RPMI7951 (cell line): ENCODE measurements around the gene SPEM2. TPM values are rescaled to one million over a fixed set of nuclear protein-coding genes. Genes with fewer than 3 reads are reported as not detected.

Source experiments
- DNase-seq: peaks from one replicate; pipeline ENCODE4 v3.0.0-alpha.2; 2012; ENCODE audit warnings: low read depth
- total RNA-seq: library from RNA; depleted of rRNA; stranded (reverse); fragments of >200 nt; shearing (Covaris generic); gene quantifications from 2 replicates; pipeline ENCODE4 v1.2.3, GENCODE V29; 2014

SPEM2 gene
- total RNA-seq, 1 experiment from 2014 or later, result not detected

DNA sequence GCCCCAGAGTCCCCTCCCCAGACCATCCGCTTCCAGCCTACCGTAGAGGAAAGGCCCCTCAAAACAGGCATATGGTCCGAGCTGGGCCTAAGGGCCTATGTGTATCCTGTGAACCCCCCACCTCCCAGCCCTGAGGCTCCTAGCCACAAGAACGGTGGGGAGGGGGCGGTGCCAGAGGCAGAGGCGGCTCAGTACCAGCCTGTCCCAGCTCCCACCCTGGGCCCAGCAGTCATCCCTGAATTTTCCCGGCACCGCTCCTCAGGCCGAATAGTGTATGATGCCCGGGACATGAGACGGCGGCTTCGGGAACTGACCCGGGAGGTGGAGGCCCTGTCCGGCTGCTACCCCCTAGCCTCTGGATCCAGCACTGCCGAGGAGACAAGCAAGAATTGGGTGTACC, 4.2 kb upstream of the SPEM2 start:
- no peak for DNase-seq

GRCh38 chr17:7423679-7424078, 1.7 kb upstream of the SPEM2 start:
- no peak for DNase-seq

GRCh38 chr17:7425756-7426155, 340 bp downstream of the SPEM2 start:
- no peak for DNase-seq

GRCh38 chr17:7426203-7426863, 917 bp downstream of the SPEM2 start:
- no peak for DNase-seq

DNA sequence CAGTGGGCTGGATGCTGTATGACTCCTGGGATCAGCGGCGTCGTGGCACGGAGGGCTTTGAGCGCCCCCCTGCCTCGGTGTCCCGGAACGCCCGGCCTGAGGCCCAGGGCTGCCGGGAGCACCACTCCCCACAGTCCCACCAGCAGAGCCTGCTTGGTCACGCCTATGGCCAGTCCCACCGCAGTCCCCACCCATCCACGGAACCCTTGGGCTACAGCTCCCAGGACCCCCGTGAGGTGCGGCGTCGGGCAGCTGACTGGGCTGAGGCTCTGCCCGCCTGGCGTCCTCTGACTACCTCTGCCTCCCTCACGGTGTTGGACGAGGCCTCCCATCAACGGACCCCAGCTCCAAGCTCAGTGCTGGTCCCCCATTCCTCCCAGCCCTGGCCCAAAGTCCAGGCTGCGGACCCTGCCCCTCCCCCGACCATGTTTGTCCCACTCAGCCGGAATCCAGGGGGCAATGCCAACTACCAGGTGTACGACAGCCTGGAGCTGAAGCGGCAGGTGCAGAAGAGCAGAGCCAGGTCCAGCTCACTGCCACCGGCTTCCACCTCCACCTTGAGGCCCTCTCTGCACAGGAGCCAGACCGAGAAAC, 1.6 kb downstream of the SPEM2 start:
- DNase-seq, result no peak

- no peak for DNase-seq
These were observed 2.1 kb downstream of the SPEM2 start for GRCh38 chr17:7427549-7427948.

DNA sequence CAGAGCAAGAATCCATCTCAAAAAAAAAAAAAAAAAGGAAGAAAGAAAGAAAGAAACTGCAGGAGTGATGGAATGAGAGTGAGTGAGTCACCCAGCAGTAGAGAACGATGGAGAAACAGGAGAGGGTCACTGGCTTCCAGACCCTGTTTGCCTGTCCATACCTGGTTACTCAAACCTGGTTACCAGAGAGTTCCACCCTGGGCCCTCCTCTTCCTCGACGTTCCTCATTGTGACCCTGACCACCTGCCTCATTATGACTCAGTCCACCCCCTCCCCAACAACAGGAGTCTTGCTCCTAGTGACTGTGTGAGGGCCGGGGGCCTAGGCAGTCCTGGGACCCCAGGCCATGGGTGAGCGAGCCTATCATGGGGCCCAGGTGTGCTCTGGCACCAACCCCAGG, 3.1 kb downstream of the SPEM2 start, which contains the start of gene SPEM3:
SPEM3 (plus strand) TSS at position 301 of the 400 bp plus-strand sequence; CDS start at position 347, 46 bp downstream.
- no peak for DNase-seq

GRCh38 chr17:7429722-7430121, 4.3 kb downstream of the SPEM2 start:
- no peak for DNase-seq

DNA sequence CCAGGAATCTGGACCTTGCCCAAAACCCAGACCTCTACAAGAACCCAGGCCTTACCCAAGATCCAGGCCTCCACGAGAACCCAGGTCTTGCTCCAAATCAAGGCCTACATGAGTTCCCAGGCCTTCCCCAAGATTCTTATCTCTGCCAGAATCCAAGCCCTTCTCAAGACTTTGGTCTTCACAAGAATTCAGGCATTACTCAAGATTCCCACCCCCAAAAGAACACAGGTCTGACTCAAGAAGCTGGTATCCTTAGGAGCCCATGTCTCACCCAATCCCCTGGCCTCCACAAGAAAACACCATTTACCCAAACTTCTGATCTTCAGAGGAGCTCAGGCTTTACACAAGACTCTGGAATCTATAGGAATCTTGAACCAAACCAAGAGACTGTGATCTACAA, 5.8 kb downstream of the SPEM2 start:
- no peak for DNase-seq

GRCh38 chr17:7432296-7432695, 6.9 kb downstream of the SPEM2 start:
- DNase-seq, result no peak

DNA sequence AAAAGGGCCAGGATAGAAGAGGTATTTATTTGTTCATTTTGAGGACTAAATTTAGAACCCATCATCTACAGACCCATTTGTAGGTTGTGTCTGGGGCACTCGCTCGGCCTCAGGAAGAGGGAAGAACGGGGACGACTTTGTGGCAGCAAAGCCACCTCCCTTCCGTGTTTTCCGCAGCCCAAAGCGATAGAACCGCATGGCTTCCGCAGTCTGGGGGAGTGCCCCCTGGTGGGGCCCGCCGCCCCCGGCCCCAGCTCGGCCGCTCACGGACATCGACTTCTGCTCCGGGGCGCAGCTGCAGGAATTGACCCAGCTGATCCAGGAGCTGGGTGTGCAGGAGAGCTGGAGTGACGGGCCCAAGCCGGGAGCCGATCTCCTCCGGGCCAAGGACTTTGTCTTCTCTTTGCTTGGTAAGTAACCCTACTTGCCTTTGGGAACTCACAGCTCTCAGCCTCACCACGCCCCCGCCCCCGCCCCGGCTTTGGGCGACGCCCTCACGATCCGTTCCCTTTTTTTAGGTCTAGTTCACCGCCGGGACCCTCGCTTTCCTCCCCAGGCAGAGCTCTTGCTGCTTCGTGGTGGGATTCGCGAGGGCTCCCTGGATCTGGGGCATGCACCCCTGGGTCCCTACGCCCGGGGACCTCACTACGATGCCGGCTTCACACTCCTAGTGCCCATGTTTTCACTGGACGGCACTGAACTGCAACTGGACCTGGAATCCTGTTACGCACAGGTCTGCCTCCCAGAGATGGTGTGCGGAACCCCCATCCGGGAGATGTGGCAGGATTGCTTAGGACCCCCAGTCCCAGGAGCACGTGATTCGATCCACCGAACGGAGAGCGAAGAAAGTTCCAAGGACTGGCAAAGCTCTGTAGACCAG, 10.5 kb downstream of the SPEM2 start:
- peak; percentile 34 for DNase-seq

DNA sequence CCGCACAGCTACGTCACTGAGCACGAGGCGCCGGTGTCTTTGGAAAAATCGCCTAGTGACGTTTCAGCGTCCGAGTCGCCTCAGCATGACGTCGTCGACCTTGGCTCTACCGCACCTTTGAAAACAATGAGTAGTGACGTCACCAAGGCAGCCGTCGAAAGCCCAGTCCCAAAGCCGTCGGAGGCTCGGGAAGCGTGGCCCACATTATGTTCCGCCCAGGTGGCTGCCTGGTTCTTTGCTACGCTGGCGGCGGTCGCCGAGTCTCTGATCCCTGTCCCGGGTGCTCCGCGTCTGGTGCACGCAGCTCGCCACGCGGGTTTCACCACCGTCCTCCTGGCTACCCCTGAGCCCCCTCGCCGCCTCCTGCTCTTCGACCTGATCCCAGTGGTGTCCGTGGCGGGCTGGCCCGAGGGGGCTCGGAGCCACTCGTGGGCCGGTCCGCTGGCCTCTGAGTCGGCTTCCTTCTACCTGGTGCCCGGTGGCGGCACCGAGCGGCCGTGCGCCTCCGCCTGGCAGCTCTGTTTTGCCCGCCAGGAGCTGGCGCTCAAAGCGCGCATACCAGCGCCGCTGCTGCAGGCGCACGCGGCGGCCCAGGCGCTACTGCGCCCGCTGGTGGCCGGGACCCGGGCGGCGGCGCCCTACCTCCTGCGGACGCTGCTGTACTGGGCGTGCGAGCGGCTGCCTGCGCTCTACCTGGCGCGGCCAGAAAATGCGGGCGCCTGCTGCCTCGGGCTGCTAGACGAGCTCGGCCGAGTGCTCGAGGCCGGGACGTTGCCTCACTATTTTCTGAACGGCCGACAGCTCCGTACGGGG, 11.3 kb downstream of the SPEM2 start:
- peak; percentile 61 for DNase-seq

DNA sequence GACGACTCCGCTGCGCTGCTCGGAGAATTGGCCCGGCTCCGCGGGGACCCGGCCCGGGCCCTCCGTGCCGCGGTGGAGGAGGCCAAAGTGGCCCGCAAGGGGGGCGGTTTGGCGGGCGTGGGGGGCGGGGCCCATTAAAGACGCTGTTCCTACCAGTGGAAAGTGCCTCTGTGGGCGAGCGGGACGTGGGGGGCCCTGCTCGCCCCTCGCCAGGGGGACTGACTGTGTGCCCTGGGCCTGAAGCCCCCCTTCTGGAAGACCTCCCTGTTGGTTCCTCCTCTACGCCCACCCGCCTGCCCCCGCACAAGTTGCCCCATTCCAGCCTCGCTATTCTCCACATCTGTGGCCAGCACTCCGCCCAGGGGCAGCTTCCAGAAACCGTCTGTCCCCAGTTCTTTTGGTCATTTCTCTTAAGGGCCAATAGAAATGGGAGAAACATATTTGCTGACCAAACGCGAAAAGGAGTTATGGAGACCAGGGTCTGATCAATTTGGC, 12.0 kb downstream of the SPEM2 start:
- DNase-seq, result no peak

GRCh38 chr17:7437950-7438614, 12.7 kb downstream of the SPEM2 start:
- no peak for DNase-seq

GRCh38 chr17:7438656-7439460, 13.4 kb downstream of the SPEM2 start:
- DNase-seq, result no peak

DNA sequence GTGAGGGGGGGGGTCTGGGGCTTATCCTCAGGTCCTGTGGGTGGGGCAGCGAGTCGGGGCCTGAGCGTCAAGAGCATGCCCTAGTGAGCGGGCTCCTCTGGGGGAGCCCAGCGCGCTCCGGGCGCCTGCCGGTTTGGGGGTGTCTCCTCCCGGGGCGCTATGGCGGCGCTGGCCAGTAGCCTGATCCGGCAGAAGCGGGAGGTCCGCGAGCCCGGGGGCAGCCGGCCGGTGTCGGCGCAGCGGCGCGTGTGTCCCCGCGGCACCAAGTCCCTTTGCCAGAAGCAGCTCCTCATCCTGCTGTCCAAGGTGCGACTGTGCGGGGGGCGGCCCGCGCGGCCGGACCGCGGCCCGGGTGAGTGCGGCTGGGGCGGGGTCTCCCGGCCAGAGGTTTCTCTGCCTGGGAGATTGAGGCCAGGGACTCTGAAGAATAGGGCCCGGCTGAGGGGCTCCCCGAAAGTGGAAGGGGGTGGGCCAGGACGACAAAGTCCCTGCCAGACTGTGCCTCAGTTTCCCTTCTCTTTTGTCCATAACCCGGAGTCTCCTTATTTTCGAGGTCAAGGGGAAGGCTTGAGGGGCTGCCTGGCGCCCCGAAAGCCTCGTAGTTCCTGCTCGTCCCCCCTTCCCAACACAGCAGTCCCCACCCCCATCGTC, 14.2 kb downstream of the SPEM2 start, which contains the start of gene FGF11:
FGF11 (plus strand) TSS at position 51 of the 651 bp plus-strand sequence; CDS start at position 160, 109 bp downstream.
- DNase-seq, result no peak

- DNase-seq, result peak; percentile 37
These were observed 14.9 kb downstream of the SPEM2 start for GRCh38 chr17:7440113-7440833.

GRCh38 chr17:7440834-7441195, 15.4 kb downstream of the SPEM2 start:
- peak; percentile 37 for DNase-seq

GRCh38 chr17:7441266-7441665, 15.8 kb downstream of the SPEM2 start:
- DNase-seq, result no peak
